Upper lobe of left lung (tissue), 6 donors: ENCODE data around the gene KLLN. TPM values are rescaled to one million over a fixed set of nuclear protein-coding genes. Genes with fewer than 3 reads are reported as not detected.
A peak's percentile ranks its signal among the peaks of the same experiment; 100 is the strongest.
"Not testable (repeated sequence)": the region's sequence is repeated elsewhere in the genome, so short reads cannot be mapped to it uniquely, and the experiment has no call there.

Source experiments
- ATAC-seq, 2 donors: fragments of 200-7000 bp; cut with Tn5 transposase; one replicate each; pipeline ENCODE4 v1.9.1; 2022; ENCODE audit warnings: mild to moderate bottlenecking in 2 of 2, moderate library complexity in 2 of 2; ENCODE audit not compliant: low FRiP score in 2 of 2
- DNase-seq, 2 donors: peaks; one replicate each; pipeline ENCODE4 v3.0.0-alpha.2; 2019 to 2020
- H3K27ac ChIP-seq, 4 donors: fragments of 200-600 bp; sonication (generic); one replicate each; pipeline ENCODE4 v1.5.1; 2016 to 2019
- H3K27me3 ChIP-seq, 4 donors: fragments of 200-600 bp; sonication (generic); one replicate each; pipeline ENCODE4 v1.5.1; 2017 to 2019
- H3K36me3 ChIP-seq, 4 donors: fragments of 200-600 bp; sonication (generic); one replicate each; pipeline ENCODE4 v1.5.1; 2016 to 2019
- H3K4me1 ChIP-seq, 4 donors: fragments of 200-600 bp; sonication (generic); one replicate each; pipeline ENCODE4 v1.5.1; 2018 to 2019
- H3K4me3 ChIP-seq, 4 donors: fragments of 200-600 bp; sonication (generic); one replicate each; pipeline ENCODE4 v1.5.1; 2017 to 2019; ENCODE audit warnings: mild to moderate bottlenecking in 2 of 4, moderate library complexity in 1 of 4
- H3K9me3 ChIP-seq, 4 donors: fragments of 200-600 bp; sonication (generic); one replicate each; pipeline ENCODE4 v1.5.1; 2018 to 2019
- EP300 ChIP-seq, 4 donors: sonication (generic); formaldehyde crosslinking; IDR thresholded peaks; one replicate each; pipeline ENCODE4 v1.5.1; 2017; ENCODE audit warnings: antibody characterized with exemption in 4 of 4, control low read depth in 2 of 4
- POLR2A ChIP-seq, 4 donors: fragments of 450-650 bp; IDR thresholded peaks; one replicate each; pipeline ENCODE4 v1.5.1; 2016 to 2017; ENCODE audit warnings: antibody characterized with exemption in 4 of 4, mild to moderate bottlenecking in 2 of 4
- POLR2AphosphoS5 ChIP-seq, 2 donors: sonication (generic); formaldehyde crosslinking; IDR thresholded peaks; one replicate each; pipeline ENCODE4 v1.5.1; 2017; ENCODE audit warnings: antibody characterized with exemption in 2 of 2
- WGBS, 2 donors: methylation state at CpG; one replicate each; pipeline ENCODE4 v1.1.5; 2017 to 2018; 5-methylcytosine and 5-hydroxymethylcytosine counted together
- total RNA-seq, 6 donors: library from RNA; depleted of rRNA in 4 of 6; stranded (reverse); fragments of >200 nt in 4 of 6; gene quantifications; one replicate each; pipeline versions ENCODE4 v1.1.0 to v1.2.1, GENCODE V29; 2016 to 2021
- TF ChIP-seq, protein P1 (sequence below), 6 experiments: fragments of 450-650 bp in 4 of 6; fragments of 200-600 bp in 2 of 6; sonication (generic) in 2 of 6; IDR thresholded peaks; one replicate each; pipeline ENCODE4 v1.5.1; 2016 to 2019; ENCODE audit warnings: antibody characterized with exemption in 6 of 6
- donor health status: DM: no; HTN: no; CAD: no; lungs with moderate emphysema.
- donor health status: DM: no; HTN: yes; CAD: no; lungs with severe emphysema.

KLLN gene, protein sequence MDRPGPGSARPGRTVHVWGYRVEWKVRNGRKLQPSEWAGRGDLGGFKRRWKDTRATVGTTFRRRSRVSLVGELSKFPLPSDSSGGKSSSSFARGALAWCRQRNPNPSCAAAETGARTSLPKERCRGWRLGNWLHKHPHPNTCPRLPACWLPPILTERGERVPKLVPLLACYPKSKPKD
- total RNA-seq: under 1 TPM in 4 of 6 donors, not detected in 2; 0.20 to 0.54 (median 0.44) TPM

DNA sequence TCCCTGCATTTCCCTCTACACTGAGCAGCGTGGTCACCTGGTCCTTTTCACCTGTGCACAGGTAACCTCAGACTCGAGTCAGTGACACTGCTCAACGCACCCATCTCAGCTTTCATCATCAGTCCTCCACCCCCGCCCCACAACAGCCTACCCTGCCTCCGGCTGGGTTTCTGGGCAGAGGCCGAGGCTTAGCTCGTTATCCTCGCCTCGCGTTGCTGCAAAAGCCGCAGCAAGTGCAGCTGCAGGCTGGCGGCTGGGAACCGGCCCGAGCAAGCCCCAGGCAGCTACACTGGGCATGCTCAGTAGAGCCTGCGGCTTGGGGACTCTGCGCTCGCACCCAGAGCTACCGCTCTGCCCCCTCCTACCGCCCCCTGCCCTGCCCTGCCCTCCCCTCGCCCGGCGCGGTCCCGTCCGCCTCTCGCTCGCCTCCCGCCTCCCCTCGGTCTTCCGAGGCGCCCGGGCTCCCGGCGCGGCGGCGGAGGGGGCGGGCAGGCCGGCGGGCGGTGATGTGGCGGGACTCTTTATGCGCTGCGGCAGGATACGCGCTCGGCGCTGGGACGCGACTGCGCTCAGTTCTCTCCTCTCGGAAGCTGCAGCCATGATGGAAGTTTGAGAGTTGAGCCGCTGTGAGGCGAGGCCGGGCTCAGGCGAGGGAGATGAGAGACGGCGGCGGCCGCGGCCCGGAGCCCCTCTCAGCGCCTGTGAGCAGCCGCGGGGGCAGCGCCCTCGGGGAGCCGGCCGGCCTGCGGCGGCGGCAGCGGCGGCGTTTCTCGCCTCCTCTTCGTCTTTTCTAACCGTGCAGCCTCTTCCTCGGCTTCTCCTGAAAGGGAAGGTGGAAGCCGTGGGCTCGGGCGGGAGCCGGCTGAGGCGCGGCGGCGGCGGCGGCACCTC is at the start of gene KLLN, which contains the start of gene PTEN:
Gene KLLN (minus strand): TSS at position 481 of the 891 bp plus-strand sequence. CDS start 1,046 bp downstream, outside the sequence.
Gene PTEN (plus strand): TSS at position 573 of the 891 bp plus-strand sequence. CDS start 845 bp downstream, outside the sequence.
- Histone ChIP-seq H3K36me3 (no peaks in the 10 kb centered on the region), H3K4me1 (peaks cover 0 to 20% (median 17%) of the 10 kb centered on the region in 4 donors), H3K27me3 (no peaks in the 10 kb centered on the region), H3K4me3 (peak within 1 kb of the TSS; percentile 68 to 97 (median 80)), H3K27ac (peak within 1 kb of the TSS; percentile 97 to 100 (median 98)), H3K9me3 (no peaks in the 10 kb centered on the region)
- TF ChIP-seq EP300 (IDR thresholded peaks at IDR 0.05) (peak in 1 of 4 donors; percentile 74), POLR2A (IDR thresholded peaks at IDR 0.05) (peak in 3 of 4 donors; percentile 80 to 97 (median 86)), POLR2AphosphoS5 (IDR thresholded peaks at IDR 0.05) (peak; percentile 93 to 97)
- TF ChIP-seq, protein P1, sequence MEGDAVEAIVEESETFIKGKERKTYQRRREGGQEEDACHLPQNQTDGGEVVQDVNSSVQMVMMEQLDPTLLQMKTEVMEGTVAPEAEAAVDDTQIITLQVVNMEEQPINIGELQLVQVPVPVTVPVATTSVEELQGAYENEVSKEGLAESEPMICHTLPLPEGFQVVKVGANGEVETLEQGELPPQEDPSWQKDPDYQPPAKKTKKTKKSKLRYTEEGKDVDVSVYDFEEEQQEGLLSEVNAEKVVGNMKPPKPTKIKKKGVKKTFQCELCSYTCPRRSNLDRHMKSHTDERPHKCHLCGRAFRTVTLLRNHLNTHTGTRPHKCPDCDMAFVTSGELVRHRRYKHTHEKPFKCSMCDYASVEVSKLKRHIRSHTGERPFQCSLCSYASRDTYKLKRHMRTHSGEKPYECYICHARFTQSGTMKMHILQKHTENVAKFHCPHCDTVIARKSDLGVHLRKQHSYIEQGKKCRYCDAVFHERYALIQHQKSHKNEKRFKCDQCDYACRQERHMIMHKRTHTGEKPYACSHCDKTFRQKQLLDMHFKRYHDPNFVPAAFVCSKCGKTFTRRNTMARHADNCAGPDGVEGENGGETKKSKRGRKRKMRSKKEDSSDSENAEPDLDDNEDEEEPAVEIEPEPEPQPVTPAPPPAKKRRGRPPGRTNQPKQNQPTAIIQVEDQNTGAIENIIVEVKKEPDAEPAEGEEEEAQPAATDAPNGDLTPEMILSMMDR (IDR thresholded peaks at IDR 0.05): no peak
- peak; percentile 92 to 97 for DNase-seq
- WGBS, 2 donors: 0 to 1% methylated on average over 47 of the region's 89 CpGs
- ATAC-seq: peak; percentile 87 to 88

- peaks cover 0 to 19% (median 13%) of the 10 kb centered on the region in 4 donors for H3K36me3 ChIP-seq
- not testable (repeated sequence) for H3K9me3 ChIP-seq, H3K4me1 ChIP-seq, H3K4me3 ChIP-seq, DNase-seq, ATAC-seq, H3K27ac ChIP-seq, H3K27me3 ChIP-seq
- 94 to 96% methylated on average over 7 to 8 of the region's 8 CpGs for WGBS, 2 donors
Observed at GRCh38 chr10:87903396-87903795, 40.1 kb upstream of the KLLN start.

GRCh38 chr10:87897957-87898356 is 34.6 kb upstream of the KLLN start:
- WGBS, 2 donors: 96 to 97% methylated on average over 8 of the region's 8 CpGs
- not testable (repeated sequence) for H3K4me3 ChIP-seq, DNase-seq, H3K27ac ChIP-seq, H3K36me3 ChIP-seq, H3K9me3 ChIP-seq, H3K27me3 ChIP-seq, ATAC-seq
- H3K4me1 ChIP-seq: peaks cover 3 to 21% (median 7%) of the 10 kb centered on the region in 4 donors

- WGBS, 2 donors: 60 to 65% methylated on average over 2 of the region's 2 CpGs
- H3K9me3 ChIP-seq: no peaks in the 10 kb centered on the region
- no peaks in the 10 kb centered on the region for H3K27me3 ChIP-seq
- TF ChIP-seq POLR2A (IDR thresholded peaks at IDR 0.05) (no peak), POLR2AphosphoS5 (IDR thresholded peaks at IDR 0.05) (no peak)
- H3K4me3 ChIP-seq: no peak overlapping the region
- DNase-seq (no peak), ATAC-seq (no peak)
- peaks cover 3 to 28% (median 8%) of the 10 kb centered on the region in 4 donors for H3K4me1 ChIP-seq
- no peaks in the 10 kb centered on the region for H3K36me3 ChIP-seq
- no peak overlapping the region for H3K27ac ChIP-seq
Observed at GRCh38 chr10:87896216-87896615, 32.9 kb upstream of the KLLN start.

DNA sequence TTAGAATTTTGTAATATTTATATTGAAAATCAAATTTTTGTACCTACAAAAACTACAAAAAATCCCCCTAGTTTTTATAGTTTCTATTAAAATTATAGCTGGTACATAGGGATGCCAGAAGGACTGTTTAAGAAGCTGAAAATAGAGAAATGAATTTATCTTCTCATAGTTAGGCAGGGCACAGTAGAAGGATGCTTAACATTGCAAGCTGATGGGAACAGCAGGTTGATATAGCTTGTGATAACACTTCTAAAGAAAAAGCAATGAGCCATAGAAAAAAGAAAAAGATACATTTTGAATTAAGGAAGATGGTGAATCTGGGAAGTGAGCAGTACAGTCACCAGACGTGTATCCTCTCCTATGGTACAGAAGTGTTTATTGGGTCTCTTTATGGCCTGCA is 32.1 kb upstream of the KLLN start:
- no peaks in the 10 kb centered on the region for H3K36me3 ChIP-seq
- no peak for ATAC-seq
- H3K9me3 ChIP-seq: no peaks in the 10 kb centered on the region
- DNase-seq: no peak
- peaks cover 3 to 28% (median 10%) of the 10 kb centered on the region in 4 donors for H3K4me1 ChIP-seq
- no peaks in the 10 kb centered on the region for H3K27me3 ChIP-seq
- no peak overlapping the region for H3K4me3 ChIP-seq
- no peak overlapping the region for H3K27ac ChIP-seq
- WGBS, 2 donors: 67% methylated on average over 1 of the region's 1 CpG
- TF ChIP-seq EP300 (IDR thresholded peaks at IDR 0.05): no peak
- TF ChIP-seq, protein P1 (IDR thresholded peaks at IDR 0.05): no peak
- no peak for TF ChIP-seq POLR2AphosphoS5 (IDR thresholded peaks at IDR 0.05)
- no peak for TF ChIP-seq POLR2A (IDR thresholded peaks at IDR 0.05)

DNA sequence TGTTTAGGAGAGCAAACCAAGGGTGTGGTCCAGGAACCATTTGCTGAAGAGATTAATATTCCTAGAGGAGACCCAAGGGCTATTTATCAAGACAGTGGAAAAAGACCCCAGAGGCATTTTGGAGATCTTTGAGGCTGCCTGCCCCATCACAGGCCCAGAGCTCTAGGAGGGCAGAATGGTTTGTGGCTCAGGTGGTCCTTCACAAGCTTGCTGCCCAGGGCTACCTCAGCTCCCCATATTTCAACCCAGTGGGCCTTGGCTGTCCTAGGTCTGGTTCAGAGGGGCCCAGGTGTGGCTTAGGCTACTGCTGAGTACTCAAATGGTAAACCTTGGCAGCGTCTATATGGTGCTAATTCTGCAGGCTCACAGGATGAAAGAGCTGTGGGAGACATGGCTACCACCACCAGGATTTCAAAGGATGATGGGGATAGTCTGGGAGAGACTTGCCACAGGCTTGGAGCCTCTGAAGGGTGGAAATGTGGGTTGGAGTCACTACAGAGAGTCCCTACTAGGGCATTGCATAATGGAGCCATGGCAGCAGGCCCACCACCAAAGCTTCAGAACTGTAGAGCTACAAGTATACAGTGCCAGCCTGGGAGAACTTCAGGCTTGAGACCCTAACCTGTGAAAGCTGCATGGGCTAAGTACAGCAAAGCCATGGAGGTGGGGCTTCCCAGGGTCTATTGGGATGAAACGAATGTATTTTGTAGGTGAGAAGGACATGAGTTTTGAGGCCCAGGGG is 24.4 kb upstream of the KLLN start:
- DNase-seq: no peak
- no peak for ATAC-seq
- 93 to 100% methylated on average over 2 of the region's 2 CpGs for WGBS, 2 donors

More for the DNA sequence above, 24.4 kb upstream of the KLLN start:
- Histone ChIP-seq H3K4me1 (peaks cover 2 to 7% (median 5%) of the 10 kb centered on the region in 4 donors), H3K27ac (no peak overlapping the region), H3K36me3 (peaks cover 0 to 26% (median 8%) of the 10 kb centered on the region in 4 donors), H3K4me3 (no peak overlapping the region), H3K9me3 (no peaks in the 10 kb centered on the region), H3K27me3 (no peaks in the 10 kb centered on the region)
- TF ChIP-seq POLR2AphosphoS5 (IDR thresholded peaks at IDR 0.05): no peak
- no peak for TF ChIP-seq POLR2A (IDR thresholded peaks at IDR 0.05)
- no peak for TF ChIP-seq EP300 (IDR thresholded peaks at IDR 0.05)
- TF ChIP-seq, protein P1 (IDR thresholded peaks at IDR 0.05): no peak
